HepG2 (cell line): Measurements from ENCODE around the gene C6orf136. TPM values are rescaled to one million over a fixed set of nuclear protein-coding genes. Genes with fewer than 3 reads are reported as not detected.
A peak's percentile ranks its signal among the peaks of the same experiment; 100 is the strongest.

Experiments
- BRF2 ChIP-seq: sonication (generic); formaldehyde crosslinking; IDR thresholded peaks from 2 replicates; pipeline ENCODE4 v1.8.1; 2022; ENCODE audit warnings: mild to moderate bottlenecking, missing genetic modification reagents
- FUBP1 ChIP-seq: sonication (generic); formaldehyde crosslinking; IDR thresholded peaks from 2 replicates; pipeline ENCODE4 v1.5.1; 2020; ENCODE audit warnings: missing genetic modification reagents, mild to moderate bottlenecking, borderline replicate concordance
- GRHL1 ChIP-seq: sonication (generic); formaldehyde crosslinking; conservative IDR thresholded peaks from 2 replicates; pipeline ENCODE4 v1.8.0; 2022; ENCODE audit warnings: missing genetic modification reagents
- GTF2F1 ChIP-seq: fragments of 150-350 bp; IDR thresholded peaks from 2 replicates; pipeline ENCODE4 v1.6.1; 2014; ENCODE audit warnings: low read length
- HINFP ChIP-seq: sonication (generic); formaldehyde crosslinking; IDR thresholded peaks from 2 replicates; pipeline ENCODE4 v1.4.0; 2020; ENCODE audit warnings: low read depth, mild to moderate bottlenecking, missing genetic modification reagents
- HOXA7 ChIP-seq: sonication (generic); formaldehyde crosslinking; IDR thresholded peaks from 2 replicates; pipeline ENCODE4 v1.8.1; 2022; ENCODE audit warnings: mild to moderate bottlenecking, missing genetic modification reagents, moderate library complexity
- MEIS1 ChIP-seq: sonication (generic); formaldehyde crosslinking; IDR thresholded peaks from 2 replicates; pipeline ENCODE4 v1.9.0; 2021; ENCODE audit warnings: mild to moderate bottlenecking, missing genetic modification reagents, moderate library complexity, borderline replicate concordance
- NCOA1 ChIP-seq: sonication (generic); formaldehyde crosslinking; IDR thresholded peaks from 2 replicates; pipeline ENCODE4 v1.9.0; 2021; ENCODE audit warnings: missing genetic modification reagents
- NR2F1 ChIP-seq, 2 experiments: fragments of 450-650 bp in 1 of 2; formaldehyde crosslinking in 1 of 2; IDR thresholded peaks; 2 replicates each; pipeline versions ENCODE4 v1.5.0 to v1.6.1; 2016 to 2020; ENCODE audit warnings: mild to moderate bottlenecking in 1 of 2, missing compliant biosample characterization in 1 of 2, missing genetic modification reagents in 1 of 2, moderate library complexity in 1 of 2
- PAX8 ChIP-seq: sonication (generic); formaldehyde crosslinking; IDR thresholded peaks from 2 replicates; pipeline ENCODE4 v1.8.0; 2022; ENCODE audit warnings: mild to moderate bottlenecking, missing genetic modification reagents, borderline replicate concordance
- RBM39 ChIP-seq: fragments of 200-400 bp; formaldehyde crosslinking; IDR thresholded peaks from one replicate; pipeline ENCODE4 v1.6.1; 2018; ENCODE audit warnings: antibody characterized with exemption, mild to moderate bottlenecking, low read depth, low read length; ENCODE audit not compliant: poor library complexity, severe bottlenecking
- SOX6 ChIP-seq, 2 experiments: fragments of 450-650 bp in 1 of 2; sonication (generic) in 1 of 2; formaldehyde crosslinking in 1 of 2; IDR thresholded peaks; 2 replicates each; pipeline versions ENCODE4 v1.4.0 to v1.6.1; 2017 to 2020; ENCODE audit warnings: antibody characterized with exemption in 1 of 2, mild to moderate bottlenecking in 1 of 2, missing genetic modification reagents in 1 of 2
- ZBTB43 ChIP-seq: sonication (generic); formaldehyde crosslinking; conservative IDR thresholded peaks from 2 replicates; pipeline ENCODE4 v1.4.0; 2020; ENCODE audit warnings: missing genetic modification reagents
- ZGPAT ChIP-seq: IDR thresholded peaks from 2 replicates; pipeline ENCODE4 v1.6.1; 2016; ENCODE audit warnings: mild to moderate bottlenecking
- ZIK1 ChIP-seq: sonication (generic); formaldehyde crosslinking; IDR thresholded peaks from 2 replicates; pipeline ENCODE4 v1.5.0; 2020; ENCODE audit warnings: mild to moderate bottlenecking, low read depth, missing genetic modification reagents, borderline replicate concordance
- ZMAT3 ChIP-seq: sonication (generic); formaldehyde crosslinking; conservative IDR thresholded peaks from 2 replicates; pipeline ENCODE4 v1.7.0; 2021; ENCODE audit warnings: missing genetic modification reagents
- ZNF75D ChIP-seq: sonication (generic); formaldehyde crosslinking; IDR thresholded peaks from 2 replicates; pipeline ENCODE4 v1.8.1; 2023; ENCODE audit warnings: missing genetic modification reagents, mild to moderate bottlenecking, borderline replicate concordance
- ZNF773 ChIP-seq: sonication (generic); formaldehyde crosslinking; IDR thresholded peaks from 2 replicates; pipeline ENCODE4 v1.4.0; 2020; ENCODE audit warnings: missing genetic modification reagents, borderline replicate concordance
- polyA plus RNA-seq, 8 experiments: library from polyadenylated mRNA; depleted of rRNA in 3 of 8; stranded (reverse) in 7 of 8; unstranded in 1 of 8; fragments of >200 nt; fragmentation: Illumina TruSeq in 4 of 8; extraction: Trizol in 4 of 8; gene quantifications; 2 replicates each; pipeline versions ENCODE4 v1.2.1 to v1.2.3, GENCODE V29; 2011 to 2016; ENCODE audit warnings: low read depth in 4 of 8, missing spikeins in 1 of 8, mixed read lengths in 1 of 8; ENCODE audit not compliant: insufficient read depth in 1 of 8
- total RNA-seq, 5 experiments: library from RNA; depleted of rRNA; stranded (reverse); fragments of >200 nt; fragmentation: Illumina TruSeq; extraction: Trizol; gene quantifications; 2 replicates each; pipeline ENCODE4 v1.2.3, GENCODE V29; 2016; ENCODE audit warnings: low read depth in 1 of 5

The C6orf136 gene
- total and polyA plus RNA-seq, 2 of the 13 experiments (the other 11 are each of a cell fraction or from before 2014, with no cell fraction given) = 12.0 to 26.2 TPM

- TF ChIP-seq NCOA1 = no peak
- TF ChIP-seq ZNF773 (CRISPR knock-in tag) = no peak
- no peak for TF ChIP-seq HINFP
- TF ChIP-seq BRF2 (CRISPR knock-in tag) = no peak
- TF ChIP-seq GRHL1 (CRISPR knock-in tag) = no peak
- no peak for TF ChIP-seq ZBTB43
- TF ChIP-seq ZIK1 (CRISPR knock-in tag) = no peak
- TF ChIP-seq PAX8 = 0 out of 2 replicates have a peak, but pooled peaks have one; percentile 40
- TF ChIP-seq MEIS1 (CRISPR knock-in tag) = no peak
- TF ChIP-seq FUBP1 (CRISPR knock-in tag) = no peak
- TF ChIP-seq NR2F1 (CRISPR knock-in tag; IDR thresholded peaks at IDR 0.05) = no peak
- TF ChIP-seq ZNF75D = no peak
- TF ChIP-seq ZMAT3 (CRISPR knock-in tag) = no peak
- TF ChIP-seq GTF2F1 = no peak
- TF ChIP-seq HOXA7 (CRISPR knock-in tag) = no peak
- 0 out of 2 replicates have a peak, but pooled peaks have one; percentile 1 for TF ChIP-seq ZGPAT (CRISPR knock-in tag)
- no peak for TF ChIP-seq RBM39
- TF ChIP-seq SOX6 (IDR thresholded peaks at IDR 0.05) = no peak
- no peak for TF ChIP-seq SOX6 (CRISPR knock-in tag; IDR thresholded peaks at IDR 0.05)
Observed at GRCh38 chr6:30618270-30618797, 28.6 kb upstream of the C6orf136 start (continued).
